Tibial nerve (tissue), 4 donors: ENCODE data around the gene DTD2.

Source experiments
- EP300 ChIP-seq, 2 donors: sonication (generic); formaldehyde crosslinking; IDR thresholded peaks; one replicate each; pipeline ENCODE4 v1.6.1; 2017; ENCODE audit warnings: antibody characterized with exemption in 2 of 2, mild to moderate bottlenecking in 1 of 2
- POLR2A ChIP-seq, 2 donors: fragments of 450-650 bp; IDR thresholded peaks; one replicate each; pipeline ENCODE4 v1.6.1; 2017; ENCODE audit warnings: antibody characterized with exemption in 2 of 2, mild to moderate bottlenecking in 2 of 2, moderate library complexity in 2 of 2
- TF ChIP-seq, protein P1 (sequence below), 5 experiments: fragments of 200-600 bp in 3 of 5; fragments of 450-650 bp in 2 of 5; sonication (generic) in 3 of 5; IDR thresholded peaks; one replicate each; pipeline ENCODE4 v1.5.1; 2016 to 2019; ENCODE audit warnings: antibody characterized with exemption in 5 of 5, mild to moderate bottlenecking in 3 of 5, moderate library complexity in 2 of 5

DNA sequence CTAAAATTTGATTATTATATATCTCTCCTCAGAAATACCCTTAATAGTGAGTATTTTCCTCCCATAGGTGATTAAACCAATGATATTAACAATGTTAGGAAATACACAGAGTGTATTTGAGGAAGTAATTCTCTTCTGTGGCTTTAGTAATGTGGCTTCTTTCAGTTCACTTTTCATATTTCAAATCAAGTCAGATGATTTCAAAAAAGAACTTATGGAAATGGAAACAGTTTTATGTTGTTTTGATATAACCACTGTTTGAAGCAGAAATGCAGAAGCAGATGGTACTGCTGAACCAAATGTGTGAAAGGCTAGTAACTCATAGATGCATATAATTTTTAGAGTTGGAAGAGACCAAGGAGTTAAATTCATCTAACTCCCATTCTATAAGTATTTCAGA, 32.4 kb upstream of the DTD2 start:
- TF ChIP-seq, protein P1, sequence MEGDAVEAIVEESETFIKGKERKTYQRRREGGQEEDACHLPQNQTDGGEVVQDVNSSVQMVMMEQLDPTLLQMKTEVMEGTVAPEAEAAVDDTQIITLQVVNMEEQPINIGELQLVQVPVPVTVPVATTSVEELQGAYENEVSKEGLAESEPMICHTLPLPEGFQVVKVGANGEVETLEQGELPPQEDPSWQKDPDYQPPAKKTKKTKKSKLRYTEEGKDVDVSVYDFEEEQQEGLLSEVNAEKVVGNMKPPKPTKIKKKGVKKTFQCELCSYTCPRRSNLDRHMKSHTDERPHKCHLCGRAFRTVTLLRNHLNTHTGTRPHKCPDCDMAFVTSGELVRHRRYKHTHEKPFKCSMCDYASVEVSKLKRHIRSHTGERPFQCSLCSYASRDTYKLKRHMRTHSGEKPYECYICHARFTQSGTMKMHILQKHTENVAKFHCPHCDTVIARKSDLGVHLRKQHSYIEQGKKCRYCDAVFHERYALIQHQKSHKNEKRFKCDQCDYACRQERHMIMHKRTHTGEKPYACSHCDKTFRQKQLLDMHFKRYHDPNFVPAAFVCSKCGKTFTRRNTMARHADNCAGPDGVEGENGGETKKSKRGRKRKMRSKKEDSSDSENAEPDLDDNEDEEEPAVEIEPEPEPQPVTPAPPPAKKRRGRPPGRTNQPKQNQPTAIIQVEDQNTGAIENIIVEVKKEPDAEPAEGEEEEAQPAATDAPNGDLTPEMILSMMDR (IDR thresholded peaks at IDR 0.05), result no peak
- TF ChIP-seq POLR2A (IDR thresholded peaks at IDR 0.05) (no peak), EP300 (IDR thresholded peaks at IDR 0.05) (no peak)
